ENCODE data around the gene CYP21A2. TPM values are rescaled to one million over a fixed set of nuclear protein-coding genes. Genes with fewer than 3 reads are reported as not detected.
"Not testable (repeated sequence)": the region's sequence is repeated elsewhere in the genome, so short reads cannot be mapped to it uniquely, and the experiment has no call there.

Gene CYP21A2
- polyA plus RNA-seq, 5 donors: 0.26 to 1.2 (median 0.87) TPM

DNA sequence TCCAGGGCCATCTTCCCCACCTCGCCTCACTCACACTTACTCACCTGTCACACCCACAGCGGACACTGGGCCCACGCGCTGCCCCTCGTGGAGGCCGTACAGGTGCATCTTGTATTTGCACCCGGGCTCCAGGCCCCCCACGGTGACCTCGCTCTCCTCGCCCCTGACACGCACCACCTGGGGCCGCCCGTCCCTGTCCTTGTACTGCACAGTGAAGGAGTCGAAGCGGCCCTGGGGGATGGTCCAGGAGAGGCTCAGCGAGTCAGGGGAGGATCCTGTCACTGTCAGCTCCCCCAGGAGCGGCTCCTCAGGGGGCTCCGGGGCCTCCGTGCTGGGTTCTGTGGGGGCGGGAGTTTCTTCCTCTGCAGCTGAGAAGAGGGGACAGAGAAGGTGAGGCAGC is 14.4 kb downstream of the CYP21A2 start:
- DNase-seq: not testable (repeated sequence)

DNA sequence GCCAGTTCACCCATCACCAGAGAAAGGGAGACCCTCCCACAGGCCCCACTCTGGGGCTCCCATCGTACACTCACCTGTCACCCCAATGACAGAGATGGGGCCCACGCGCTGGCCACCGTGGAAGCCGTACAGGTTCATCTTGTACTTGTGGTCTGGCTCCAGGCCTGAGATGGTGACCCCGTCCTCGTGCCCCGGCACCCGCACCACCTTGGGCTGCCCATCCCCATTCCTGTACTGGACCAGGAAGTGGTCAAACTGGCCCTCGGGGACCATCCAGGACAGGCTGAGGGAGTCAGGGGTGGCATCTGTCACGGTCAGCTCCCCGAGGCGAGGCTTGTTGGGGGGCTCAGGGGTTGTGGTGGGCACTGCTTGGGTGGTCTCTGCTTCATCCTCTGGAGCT is 15.1 kb downstream of the CYP21A2 start:
- DNase-seq: not testable (repeated sequence)

DNA sequence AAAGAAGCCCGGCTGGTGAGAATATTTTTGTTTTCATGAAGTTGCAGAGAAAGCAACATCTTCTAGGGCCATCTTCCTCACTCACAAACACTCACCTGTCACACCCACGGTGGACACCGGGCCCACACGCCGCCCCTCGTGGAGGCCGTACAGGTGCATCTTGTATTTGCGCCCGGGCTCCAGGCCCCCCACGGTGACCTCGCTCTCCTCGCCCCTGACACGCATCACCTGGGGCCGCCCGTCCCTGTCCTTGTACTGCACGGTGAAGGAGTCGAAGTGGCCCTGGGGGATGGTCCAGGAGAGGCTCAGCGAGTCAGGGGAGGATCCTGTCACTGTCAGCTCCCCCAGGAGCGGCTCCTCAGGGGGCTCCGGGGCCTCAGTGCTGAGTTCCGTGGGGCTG is 17.5 kb downstream of the CYP21A2 start:
- DNase-seq: not testable (repeated sequence)

DNA sequence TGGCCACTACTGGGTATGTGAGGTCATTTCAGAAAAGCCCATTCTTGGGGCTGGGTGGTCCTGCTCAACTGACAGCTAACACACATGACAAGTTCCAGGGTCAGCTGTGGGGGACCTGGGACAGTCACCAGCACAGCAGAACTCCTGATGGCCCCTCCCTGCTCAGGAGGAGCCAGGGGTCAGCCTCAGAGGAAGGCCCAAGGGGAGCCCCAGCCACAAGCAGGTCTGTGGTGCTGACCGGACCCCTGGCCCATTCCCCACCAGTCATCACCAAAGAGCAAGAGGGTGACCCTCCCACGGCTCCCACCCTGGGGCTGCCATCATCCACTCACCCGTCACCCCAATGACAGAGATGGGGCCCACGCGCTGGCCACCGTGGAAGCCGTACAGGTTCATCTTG is 18.0 kb downstream of the CYP21A2 start:
- DNase-seq: no peak

DNA sequence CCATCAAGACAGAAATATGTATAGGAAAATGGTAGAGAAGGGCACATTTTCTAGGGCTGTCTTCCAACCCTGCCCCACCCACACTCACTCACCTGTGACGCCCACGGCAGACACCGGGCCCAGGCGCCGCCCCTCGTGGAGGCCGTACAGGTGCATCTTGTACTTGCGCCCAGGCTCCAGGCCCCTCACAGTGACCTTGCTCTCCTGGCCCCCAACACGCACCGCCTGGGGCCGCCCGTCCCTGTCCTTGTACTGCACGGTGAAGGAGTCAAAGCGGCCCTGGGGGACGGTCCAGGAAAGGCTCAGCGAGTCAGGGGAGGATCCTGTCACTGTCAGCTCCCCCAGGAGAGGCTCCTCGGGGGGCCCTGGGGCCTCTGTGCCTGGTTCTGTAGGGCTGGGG is 19.8 kb downstream of the CYP21A2 start:
- no peak for DNase-seq

DNA sequence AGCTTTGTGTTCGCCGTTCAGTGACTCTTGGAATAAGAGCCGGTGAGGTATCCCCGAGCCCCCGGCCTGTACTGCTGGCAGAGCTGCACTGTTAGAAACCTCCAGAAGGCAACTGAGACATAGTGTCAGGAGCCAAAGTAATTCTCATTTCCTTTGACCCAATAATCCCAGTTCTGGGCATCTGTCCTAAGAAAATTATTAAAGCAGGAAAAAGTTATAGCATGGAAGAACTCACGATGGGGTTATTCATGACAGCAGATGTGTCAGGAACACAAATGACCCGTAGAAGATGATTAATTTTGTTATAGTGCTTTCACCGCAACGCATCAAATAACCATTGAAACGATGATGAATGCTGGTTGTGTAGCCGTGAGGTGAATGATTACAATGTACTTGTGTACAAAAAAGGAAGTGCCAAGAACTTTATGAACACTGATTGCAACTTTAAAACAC is 20.3 kb downstream of the CYP21A2 start:
- no peak for DNase-seq

DNA sequence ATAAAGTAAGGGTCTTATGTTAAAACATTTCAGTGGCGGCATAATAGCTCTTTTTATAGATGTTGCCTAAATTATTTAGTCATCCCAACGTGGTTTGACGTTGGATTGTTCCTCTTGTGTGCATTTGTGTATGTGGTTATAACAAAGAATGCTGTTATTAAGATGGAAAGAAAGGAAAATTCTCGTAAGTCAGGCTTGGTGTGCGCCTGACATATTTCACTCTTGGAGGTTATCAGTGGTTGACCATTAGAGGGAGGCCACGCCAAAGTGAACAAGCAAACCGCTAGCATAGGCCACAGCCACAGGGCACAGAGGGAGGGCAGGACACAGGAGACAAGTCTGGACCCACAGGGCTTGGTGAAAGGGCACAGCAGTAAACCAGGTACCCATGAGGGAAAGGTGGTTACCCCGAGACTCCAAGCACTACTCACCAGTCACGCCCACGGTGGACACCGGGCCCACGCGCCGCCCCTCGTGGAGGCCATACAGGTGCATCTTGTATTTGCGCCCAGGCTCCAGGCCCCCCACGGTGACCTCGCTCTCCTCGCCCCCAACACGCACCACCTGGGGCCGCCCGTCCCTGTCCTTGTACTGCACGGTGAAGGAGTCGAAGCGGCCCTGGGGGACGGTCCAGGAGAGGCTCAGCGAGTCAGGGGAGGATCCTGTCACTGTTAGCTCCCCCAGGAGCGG is 22.9 kb downstream of the CYP21A2 start:
- DNase-seq: no peak

DNA sequence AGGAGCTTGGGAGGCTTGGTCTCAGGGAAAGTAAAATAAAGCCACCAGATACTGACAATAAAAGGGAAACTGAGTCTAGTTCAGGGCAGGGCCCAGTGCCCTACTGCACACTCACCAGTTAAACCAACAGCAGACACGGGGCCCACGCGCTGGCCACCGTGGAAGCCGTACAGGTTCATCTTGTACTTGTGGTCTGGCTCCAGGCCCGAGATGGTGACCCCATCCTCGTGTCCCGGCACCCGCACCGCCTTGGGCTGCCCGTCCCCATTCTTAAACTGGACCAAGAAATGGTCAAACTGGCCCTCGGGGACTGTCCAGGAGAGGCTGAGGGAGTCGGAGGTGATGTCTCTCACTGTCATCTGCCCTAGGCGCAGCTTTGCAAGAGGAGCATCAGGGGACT is 26.5 kb downstream of the CYP21A2 start:
- no peak for DNase-seq

DNA sequence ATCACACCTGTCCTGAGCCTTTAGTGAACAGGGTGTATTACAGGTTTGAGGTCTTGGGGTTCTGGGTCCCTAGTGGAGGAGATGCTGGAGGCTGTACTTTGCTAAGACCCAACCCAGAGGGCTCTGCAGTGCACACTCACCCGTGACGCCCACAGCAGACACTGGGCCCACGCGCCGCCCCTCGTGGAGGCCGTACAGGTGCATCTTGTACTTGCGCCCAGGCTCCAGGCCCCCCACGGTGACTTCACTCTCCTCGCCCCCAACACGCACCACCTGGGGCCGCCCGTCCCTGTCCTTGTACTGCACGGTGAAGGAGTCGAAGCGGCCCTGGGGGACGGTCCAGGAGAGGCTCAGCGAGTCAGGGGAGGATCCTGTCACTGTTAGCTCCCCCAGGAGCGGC is 29.3 kb downstream of the CYP21A2 start:
- not testable (repeated sequence) for DNase-seq

DNA sequence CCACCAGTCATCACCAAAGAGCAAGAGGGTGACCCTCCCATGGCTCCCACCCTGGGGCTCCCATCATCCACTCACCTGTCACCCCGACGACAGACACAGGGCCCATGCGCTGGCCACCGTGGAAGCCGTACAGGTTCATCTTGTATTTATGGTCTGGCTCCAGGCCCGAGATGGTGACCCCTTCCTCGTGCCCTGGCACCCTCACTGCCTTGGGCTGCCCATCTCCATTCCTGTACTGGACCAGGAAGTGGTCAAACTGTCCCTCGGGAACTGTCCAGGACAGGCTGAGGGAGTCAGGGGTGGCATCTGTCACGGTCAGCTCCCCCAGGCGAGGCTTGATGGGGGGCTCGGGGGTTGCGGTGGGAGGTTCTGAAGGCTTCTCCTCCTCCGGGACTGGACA is 30.1 kb downstream of the CYP21A2 start:
- not testable (repeated sequence) for DNase-seq

DNA sequence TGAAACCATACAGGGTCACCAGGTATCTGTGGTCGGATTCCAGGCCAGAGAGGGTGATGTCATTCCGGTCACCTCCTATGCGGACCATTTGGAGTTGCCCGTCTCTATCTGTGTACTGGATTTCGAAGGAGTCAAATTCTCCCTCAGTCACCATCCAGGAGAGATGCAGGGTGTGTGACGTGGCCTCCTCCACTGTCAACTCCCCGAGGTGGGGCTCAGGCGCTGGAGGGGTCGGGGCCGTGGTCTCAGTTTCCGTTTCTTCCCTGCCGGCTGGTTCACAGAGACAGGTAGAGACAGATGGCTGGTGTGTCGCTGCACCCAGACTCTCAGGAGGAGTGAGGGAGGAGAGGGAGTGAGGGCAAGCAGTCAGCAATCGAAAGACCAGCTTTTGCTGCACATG is 30.7 kb downstream of the CYP21A2 start:
- DNase-seq: no peak

DNA sequence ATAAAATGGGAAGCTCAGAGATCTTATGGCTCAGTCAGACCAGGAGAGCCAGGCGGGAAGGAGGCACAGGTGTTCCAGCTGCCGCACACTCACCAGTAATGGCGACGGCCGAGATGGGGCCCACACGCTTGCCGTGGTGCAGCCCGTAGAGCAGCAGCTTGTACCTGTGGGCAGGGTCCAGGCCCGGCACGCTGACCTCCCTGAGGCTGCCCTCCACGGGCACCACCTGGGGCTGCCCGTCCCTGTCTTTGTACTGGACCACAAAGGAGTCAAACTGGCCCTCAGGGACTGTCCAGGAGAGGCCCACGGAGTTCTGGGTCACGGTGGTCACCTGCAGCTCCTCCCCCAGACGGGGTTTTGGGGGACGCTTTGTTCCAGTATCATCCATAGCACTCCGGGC is 31.2 kb downstream of the CYP21A2 start:
- DNase-seq: no peak

DNA sequence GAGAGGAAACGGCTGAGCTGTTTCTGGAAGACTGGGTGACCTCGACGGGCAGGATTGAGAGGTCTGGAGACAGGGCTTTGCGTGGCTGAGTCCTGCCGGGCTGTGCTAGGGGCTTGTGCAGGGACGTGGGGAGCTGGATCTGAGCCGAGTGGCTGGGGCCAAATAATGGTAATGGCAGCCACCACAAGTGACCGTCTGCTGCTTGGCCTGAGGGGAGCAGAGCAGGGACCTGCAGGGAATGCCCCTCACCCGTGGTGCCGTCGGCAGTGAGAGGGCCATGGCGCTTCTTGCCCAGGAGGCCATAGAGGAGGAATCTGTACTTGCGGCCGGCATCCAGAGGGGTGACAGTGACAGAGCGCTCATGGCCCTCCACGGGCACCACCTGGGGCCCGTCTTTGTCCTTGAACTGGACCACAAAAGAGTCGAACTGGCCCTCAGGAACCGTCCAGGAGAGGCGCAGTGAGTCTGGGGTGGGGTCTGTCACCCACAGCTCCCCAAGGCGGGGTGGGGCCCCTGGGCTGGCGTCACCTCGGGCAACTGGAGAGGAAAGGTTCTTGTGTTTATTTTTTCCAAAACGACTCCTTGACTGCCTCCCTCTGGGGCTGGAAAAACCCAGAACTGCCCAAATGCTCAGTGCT is 31.8 kb downstream of the CYP21A2 start:
- DNase-seq: no peak

DNA sequence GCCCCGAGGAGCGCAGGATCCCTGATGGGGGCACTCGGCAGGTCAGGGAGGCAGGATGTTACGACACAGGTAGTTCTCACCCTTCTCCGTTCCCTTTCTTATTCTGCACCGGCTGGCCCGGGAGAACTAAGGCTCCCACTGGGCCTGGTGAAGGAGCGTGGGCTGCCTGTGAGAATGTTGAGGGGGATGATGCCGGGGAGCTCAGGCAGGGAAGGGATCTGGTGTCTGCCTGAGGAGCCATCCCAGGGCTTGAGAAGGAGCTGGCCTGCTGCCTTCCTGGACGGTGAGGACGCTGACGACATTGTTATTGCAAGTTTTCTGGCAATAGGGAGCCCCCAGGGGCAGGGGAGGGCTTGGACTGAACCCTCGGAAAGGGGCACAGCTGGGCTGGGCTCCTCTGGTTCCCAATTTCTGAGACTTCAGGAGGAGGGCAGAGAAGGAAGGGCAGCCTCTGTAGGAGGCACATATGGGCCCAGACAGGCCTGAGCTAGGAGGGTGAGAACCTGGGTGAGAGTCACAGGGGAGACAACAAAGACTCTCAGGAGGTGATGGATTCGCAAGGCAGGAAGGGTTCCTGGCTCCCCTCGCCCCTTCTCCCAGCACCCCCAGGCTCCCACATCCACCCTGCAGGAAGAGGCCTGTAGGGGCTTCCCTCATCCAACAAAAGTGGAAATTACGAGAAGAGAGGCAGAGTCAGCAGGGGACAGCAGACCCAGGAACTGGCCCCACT is 32.8 kb downstream of the CYP21A2 start:
- no peak for DNase-seq

DNA sequence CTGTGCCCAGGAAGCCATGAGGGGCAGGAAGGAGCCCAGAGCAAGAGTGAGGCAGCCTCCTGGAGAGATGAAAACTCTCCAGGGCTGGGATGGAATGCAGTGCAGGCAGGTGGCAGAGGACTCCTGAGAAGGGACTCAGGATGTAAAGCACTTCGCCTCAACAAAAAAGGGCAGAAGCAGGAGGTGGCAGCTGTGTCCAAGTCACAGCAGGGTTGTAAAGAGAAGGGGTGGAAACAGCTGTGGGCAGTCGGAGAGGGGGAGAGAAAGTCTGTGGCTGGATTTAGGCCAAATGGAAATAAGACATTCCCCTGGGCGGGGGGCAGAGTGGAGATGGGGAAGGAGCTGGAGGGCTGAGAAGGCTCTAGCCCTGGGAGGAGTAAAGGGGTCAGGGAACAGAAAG is 34.9 kb downstream of the CYP21A2 start:
- DNase-seq: no peak

DNA sequence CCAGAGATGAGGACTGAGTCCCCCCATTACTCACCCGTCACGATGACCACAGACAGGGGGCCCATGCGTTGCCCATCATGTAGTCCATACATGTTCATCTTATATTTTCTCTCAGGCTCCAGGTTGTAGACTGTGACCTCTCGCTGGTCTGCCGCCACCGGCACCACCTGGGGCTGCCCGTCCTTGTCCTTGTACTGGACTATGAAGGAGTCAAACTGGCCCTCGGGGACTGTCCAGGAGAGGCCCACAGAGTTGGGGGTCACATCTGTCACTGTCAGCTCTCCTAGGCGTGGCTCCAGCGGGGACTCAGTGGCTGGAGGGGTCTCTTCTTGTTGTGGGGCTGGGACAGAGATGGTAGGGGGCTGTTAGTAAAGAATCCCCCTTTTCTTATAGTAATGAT is 35.4 kb downstream of the CYP21A2 start:
- DNase-seq: no peak

DNA sequence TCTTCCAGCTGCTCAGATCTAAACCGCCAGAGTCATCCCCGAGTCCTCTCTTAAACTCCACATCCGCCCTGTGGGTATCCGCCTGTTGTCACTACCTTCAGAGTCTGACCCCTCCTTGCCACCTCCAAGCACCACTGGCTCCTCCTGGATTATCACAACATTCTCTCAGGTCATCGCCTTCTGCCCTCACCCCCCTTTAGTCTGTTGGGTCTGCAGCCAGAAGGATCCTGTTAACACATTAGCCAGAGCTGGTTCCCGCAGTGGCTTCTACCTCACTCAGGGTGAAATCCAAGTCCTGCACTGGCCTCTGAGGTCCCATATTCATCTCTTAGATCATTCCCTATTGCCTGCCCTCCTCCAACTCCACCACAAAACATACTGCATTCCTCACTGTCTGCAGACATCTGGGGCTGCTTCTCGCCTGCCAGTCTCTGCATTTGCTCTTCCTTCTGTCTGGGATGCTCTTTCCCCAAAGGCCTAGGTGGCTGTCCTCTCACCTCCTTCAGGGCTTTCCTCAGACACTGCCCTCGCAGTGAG is 36.8 kb downstream of the CYP21A2 start:
- no peak for DNase-seq

DNA sequence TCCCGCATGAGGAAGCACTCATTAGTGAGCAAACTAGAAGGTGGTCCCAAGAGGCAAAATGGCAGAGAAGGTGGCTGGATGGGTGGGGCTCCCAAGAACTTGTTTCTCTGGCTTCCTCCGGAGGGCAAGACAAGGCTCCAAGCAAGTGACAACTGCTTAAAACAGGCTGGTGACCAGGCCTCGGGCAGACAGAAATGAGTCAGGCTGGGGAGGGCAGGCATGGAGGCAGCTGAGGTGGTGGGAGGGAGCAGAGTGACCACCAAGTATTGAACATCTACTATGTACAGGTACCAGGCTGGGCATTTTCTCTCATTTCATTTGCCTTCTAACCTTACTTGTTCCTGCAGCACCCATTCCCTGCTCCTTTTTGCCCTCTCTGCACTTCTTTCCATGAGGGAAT is 37.6 kb downstream of the CYP21A2 start:
- no peak for DNase-seq

DNA sequence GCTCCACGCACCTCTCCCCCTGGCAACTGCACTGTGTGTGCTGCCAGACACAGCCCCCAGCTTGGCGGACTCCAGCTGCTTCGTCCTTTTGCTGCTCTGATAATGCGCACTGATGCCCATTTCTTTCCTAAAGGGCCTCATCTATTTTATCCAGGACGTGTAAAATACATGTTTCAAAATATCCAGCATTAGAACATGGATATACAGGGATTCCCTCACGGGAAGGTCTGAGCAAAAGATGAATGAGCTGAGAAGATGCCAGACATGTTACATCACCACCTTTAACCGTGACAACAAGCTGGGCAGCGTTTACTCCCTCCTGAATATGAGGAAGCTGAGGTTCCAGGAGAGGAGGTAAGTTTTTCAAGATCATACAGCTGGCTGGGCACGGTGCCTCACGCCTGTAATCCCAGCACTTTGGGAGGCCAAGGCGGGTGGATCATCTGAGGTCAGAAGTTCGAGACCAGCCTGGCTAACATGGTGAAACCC is 38.1 kb downstream of the CYP21A2 start:
- no peak for DNase-seq

DNA sequence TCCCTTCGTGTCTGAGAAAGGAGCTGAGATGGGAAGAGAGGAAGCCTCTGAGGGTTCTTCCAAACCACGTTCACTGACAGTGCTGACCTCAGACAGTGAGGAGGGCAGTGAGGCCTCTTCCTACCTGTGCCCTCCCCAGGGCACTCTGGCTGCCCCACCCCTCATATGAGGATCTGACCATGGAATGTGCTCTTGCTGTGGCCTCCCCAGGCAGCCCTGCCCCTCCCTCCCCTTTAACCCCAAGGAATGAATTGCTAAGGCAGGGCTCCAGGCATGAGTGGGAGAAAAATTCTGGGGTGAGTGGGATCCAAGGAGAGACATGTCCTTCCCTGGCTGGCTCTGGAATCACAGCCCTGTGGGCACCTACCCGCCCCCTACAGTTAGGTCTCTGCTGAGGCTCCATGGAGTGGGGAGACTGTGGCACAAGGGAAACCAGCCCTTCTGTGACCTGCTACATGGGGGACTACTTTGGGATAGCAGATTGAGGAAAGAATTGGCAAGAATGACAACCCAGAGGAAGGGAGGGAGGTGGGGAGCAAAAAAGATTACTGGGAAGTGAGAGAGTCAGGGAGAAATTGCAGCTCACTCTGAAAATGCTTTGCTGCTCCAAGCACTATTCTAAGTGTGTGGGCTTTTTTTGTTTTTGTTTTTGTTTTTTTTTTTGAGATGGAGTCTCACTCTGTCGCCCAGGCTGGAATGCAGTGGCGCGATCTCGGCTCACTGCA is 41.5 kb downstream of the CYP21A2 start:
- no peak for DNase-seq

DNA sequence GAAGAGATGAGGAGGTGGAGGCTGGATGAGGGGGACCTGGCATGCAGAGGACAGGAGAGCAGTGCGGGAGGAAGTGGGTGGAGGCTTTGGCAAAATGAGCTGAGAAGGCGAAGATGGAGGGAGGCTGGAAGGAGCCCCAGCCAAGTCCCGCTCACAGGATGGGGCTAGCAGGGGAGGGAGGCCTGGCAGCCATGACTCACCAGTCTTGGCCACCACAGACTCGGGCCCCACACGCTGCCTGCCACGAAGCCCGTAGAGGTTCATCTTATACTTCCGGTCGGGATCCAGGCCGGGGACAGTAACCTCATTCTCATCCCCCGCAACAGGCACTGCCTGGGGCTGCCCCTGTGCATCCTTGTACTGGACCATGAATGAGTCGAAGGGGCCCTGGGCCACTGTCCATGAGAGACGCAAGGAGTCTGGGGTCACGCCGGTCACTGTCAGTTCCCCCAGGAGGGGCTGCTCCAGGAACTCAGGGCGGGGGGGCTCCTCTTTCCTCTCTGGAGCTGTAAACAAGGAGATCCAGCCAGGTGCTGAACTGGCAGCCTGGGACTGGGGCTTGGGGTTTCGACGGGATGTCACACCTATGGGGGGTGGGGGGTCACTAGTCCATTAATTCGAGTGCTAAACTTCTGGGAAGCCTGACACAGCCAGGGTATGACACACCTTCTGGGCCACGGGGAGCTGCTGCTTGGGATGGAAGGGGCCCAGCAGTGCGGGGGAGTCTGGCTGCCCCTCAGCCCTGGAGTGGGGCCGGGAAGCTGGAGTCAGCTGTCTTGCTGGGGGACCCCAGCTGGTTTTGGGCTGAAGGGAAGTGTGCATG is 43.2 kb downstream of the CYP21A2 start:
- DNase-seq: peak in 1 of 2 donors; percentile 38
